WTC11 (cell line): ENCODE results near the gene LRRN4CL. TPM values are rescaled to one million over a fixed set of nuclear protein-coding genes. Genes with fewer than 3 reads are reported as not detected.

Experiments used
- ATAC-seq: fragments of 200-7000 bp; cut with Tn5 transposase; 2 replicates; pipeline ENCODE4 v1.10.0; 2021; ENCODE audit warnings: mild to moderate bottlenecking, moderate library complexity
- CTCF ChIA-PET: fragments of 300-600 bp; sonication (Branson Sonifier 250); formaldehyde crosslinking; loops from one replicate; lab custom pipeline; 2021; ENCODE audit warnings: antibody characterized with exemption; lab: Charles Lee
- POLR2A ChIA-PET: fragments of 350-600 bp; sonication (Branson Sonifier 250); formaldehyde crosslinking; loops from one replicate; lab custom pipeline; 2021; ENCODE audit warnings: antibody characterized with exemption; lab: Charles Lee
- DNase-seq: peaks from one replicate; pipeline ENCODE4 v3.0.0; 2021; ENCODE audit warnings: low spot score
- H3K27ac Mint-ChIP-seq: 2 replicates; pipeline ENCODE4 v1.8.0; 2021; ENCODE audit warnings: mixed read lengths
- H3K27me3 Mint-ChIP-seq: 2 replicates; pipeline ENCODE4 v1.8.0; 2021; ENCODE audit warnings: low read depth, mild to moderate bottlenecking, moderate library complexity, mixed read lengths
- H3K36me3 Mint-ChIP-seq: 2 replicates; pipeline ENCODE4 v1.8.0; 2021; ENCODE audit warnings: mixed read lengths
- H3K4me1 Mint-ChIP-seq: 2 replicates; pipeline ENCODE4 v1.8.0; 2022; ENCODE audit warnings: mixed read lengths
- H3K4me3 Mint-ChIP-seq: 2 replicates; pipeline ENCODE4 v1.8.0; 2021; ENCODE audit warnings: mild to moderate bottlenecking, moderate library complexity, mixed read lengths
- H3K9me3 Mint-ChIP-seq: 2 replicates; pipeline ENCODE4 v1.8.0; 2021; ENCODE audit warnings: mixed read lengths
- CDX4 ChIP-seq: fragments of 250-450 bp; sonication (Bioruptor Pico); IDR thresholded peaks from 2 replicates; pipeline ENCODE4 v1.9.0; 2021; ENCODE audit warnings: moderate library complexity, mild to moderate bottlenecking, inconsistent platforms, borderline replicate concordance
- CREB1 ChIP-seq: sonication (generic); formaldehyde crosslinking; IDR thresholded peaks from 2 replicates; pipeline ENCODE4 v1.8.0; 2023; ENCODE audit warnings: mild to moderate bottlenecking, missing genetic modification reagents
- E2F1 ChIP-seq: sonication (generic); formaldehyde crosslinking; IDR thresholded peaks from 2 replicates; pipeline ENCODE4 v1.8.0; 2022; ENCODE audit warnings: mild to moderate bottlenecking, missing genetic modification reagents
- ESRRA ChIP-seq: sonication (generic); formaldehyde crosslinking; IDR thresholded peaks from 2 replicates; pipeline ENCODE4 v1.8.1; 2022; ENCODE audit warnings: mild to moderate bottlenecking, missing genetic modification reagents, borderline replicate concordance
- FOXJ3 ChIP-seq: sonication (generic); formaldehyde crosslinking; IDR thresholded peaks from 2 replicates; pipeline ENCODE4 v1.9.0; 2021; ENCODE audit warnings: missing genetic modification reagents, mild to moderate bottlenecking, borderline replicate concordance
- FOXK1 ChIP-seq: sonication (generic); formaldehyde crosslinking; IDR thresholded peaks from 2 replicates; pipeline ENCODE4 v1.8.0; 2022; ENCODE audit warnings: mild to moderate bottlenecking, moderate library complexity, missing genetic modification reagents
- FOXP4 ChIP-seq: sonication (generic); formaldehyde crosslinking; IDR thresholded peaks from 2 replicates; pipeline ENCODE4 v1.8.0; 2022; ENCODE audit warnings: mild to moderate bottlenecking, missing genetic modification reagents
- IRF2 ChIP-seq: sonication (generic); formaldehyde crosslinking; IDR thresholded peaks from 2 replicates; pipeline ENCODE4 v1.8.0; 2022; ENCODE audit warnings: low read depth, missing genetic modification reagents, borderline replicate concordance
- MLX ChIP-seq: sonication (generic); formaldehyde crosslinking; IDR thresholded peaks from 2 replicates; pipeline ENCODE4 v1.8.1; 2023; ENCODE audit warnings: mild to moderate bottlenecking, missing genetic modification reagents, moderate library complexity
- PRRX2 ChIP-seq: fragments of 250-450 bp; sonication (Bioruptor Pico); IDR thresholded peaks from 2 replicates; pipeline ENCODE4 v1.8.0; 2021; ENCODE audit warnings: mild to moderate bottlenecking
- SMAD4 ChIP-seq: sonication (generic); formaldehyde crosslinking; IDR thresholded peaks from 2 replicates; pipeline ENCODE4 v1.8.0; 2022; ENCODE audit warnings: mild to moderate bottlenecking, missing genetic modification reagents
- ZNF121 ChIP-seq: sonication (generic); formaldehyde crosslinking; IDR thresholded peaks from 2 replicates; pipeline ENCODE4 v1.8.0; 2023; ENCODE audit warnings: missing genetic modification reagents
- ZNF138 ChIP-seq: sonication (generic); formaldehyde crosslinking; conservative IDR thresholded peaks from 2 replicates; pipeline ENCODE4 v1.8.1; 2022; ENCODE audit warnings: mild to moderate bottlenecking, moderate library complexity, missing genetic modification reagents
- ZNF396 ChIP-seq: fragments of 250-450 bp; sonication (Bioruptor Pico); IDR thresholded peaks from 2 replicates; pipeline ENCODE4 v1.8.0; 2021; ENCODE audit warnings: mild to moderate bottlenecking, moderate library complexity, borderline replicate concordance
- ZNF512 ChIP-seq: sonication (generic); formaldehyde crosslinking; IDR thresholded peaks from 2 replicates; pipeline ENCODE4 v1.8.1; 2022; ENCODE audit warnings: missing genetic modification reagents, borderline replicate concordance
- total RNA-seq: library from RNA; stranded (reverse); gene quantifications from 3 replicates; pipeline ENCODE4 v1.2.3, GENCODE V29; 2021

Gene LRRN4CL
- total RNA-seq, 1 experiment from 2014 or later: 0.39 TPM

- TF ChIP-seq CDX4 (CRISPR knock-in tag) (no peak), ZNF121 (CRISPR knock-in tag) (no peak), CREB1 (CRISPR knock-in tag) (no peak), ESRRA (CRISPR knock-in tag) (no peak)
Measured at GRCh38 chr11:62648185-62648966, 41.0 kb downstream of the LRRN4CL start (continued).

GRCh38 chr11:62647609-62648005, 41.7 kb downstream of the LRRN4CL start:
- no peak overlapping the region for H3K4me3 Mint-ChIP-seq
- H3K36me3 Mint-ChIP-seq: peaks cover 34% of the 10 kb centered on the region
- DNase-seq: no peak
- TF ChIP-seq ZNF138 (CRISPR knock-in tag) (no peak), SMAD4 (CRISPR knock-in tag) (no peak), IRF2 (no peak), FOXK1 (CRISPR knock-in tag) (no peak), MLX (CRISPR knock-in tag) (no peak)
- TF ChIP-seq, all 79 proteins: peak for 0
- Mint-ChIP-seq H3K27ac (no peak overlapping the region; the same call in 1 of the 2 replicates), H3K9me3 (no peaks in the 10 kb centered on the region), H3K4me1 (peaks cover 14% of the 10 kb centered on the region), H3K27me3 (no peaks in the 10 kb centered on the region)
- ChIA-PET CTCF (interaction anchor here (0.8 to 1.1 kb wide), 2 partner anchors 17 kb away, joined by 3 to 4 read pairs; partner anchors contain the start of genes C11orf98 and CSKMT), POLR2A (interaction anchor here (0.5 to 6.3 kb wide), 5 partner anchors 18 to 209 kb away, joined by 4 to 42 read pairs (median 9); partner anchors contain the start of genes C11orf98, CSKMT, LBHD1 and STX5)
- no peak for ATAC-seq

GRCh38 chr11:62646825-62647608, 42.3 kb downstream of the LRRN4CL start:
- ATAC-seq: peak; percentile 11
- peak overlapping the region; percentile 99 for H3K4me3 Mint-ChIP-seq
- H3K36me3 Mint-ChIP-seq: peaks cover 36% of the 10 kb centered on the region
- no peaks in the 10 kb centered on the region for H3K9me3 Mint-ChIP-seq
- ChIA-PET CTCF (interaction anchor here (0.6 to 2.2 kb wide), 11 partner anchors 8 to 223 kb away, joined by 3 to 7 read pairs (median 3); partner anchors contain the start of genes BSCL2, C11orf98, CSKMT and GNG3), POLR2A (interaction anchor here (0.6 to 6.3 kb wide), 8 partner anchors 18 to 271 kb away, joined by 3 to 42 read pairs (median 6); partner anchors contain the start of genes C11orf98, CSKMT, EEF1G and HNRNPUL2)
- no peaks in the 10 kb centered on the region for H3K27me3 Mint-ChIP-seq
- TF ChIP-seq ZNF121 (CRISPR knock-in tag) (no peak), FOXP4 (peak; percentile 32; the same call in 1 of the 2 replicates), PRRX2 (CRISPR knock-in tag) (no peak), E2F1 (CRISPR knock-in tag) (0 out of 2 replicates have a peak, but pooled peaks have one; percentile 7), FOXJ3 (CRISPR knock-in tag) (no peak), IRF2 (no peak), ZNF396 (CRISPR knock-in tag) (no peak), ZNF512 (no peak)
- DNase-seq: no peak
- peaks cover 10% of the 10 kb centered on the region for H3K4me1 Mint-ChIP-seq
- H3K27ac Mint-ChIP-seq: 0 out of 2 replicates have a peak overlapping the region, but pooled peaks have one; percentile 23
